Kidney tubule cell (primary cell): ENCODE measurements around the gene CDIPT.
"Not testable (repeated sequence)": the region's sequence is repeated elsewhere in the genome, so short reads cannot be mapped to it uniquely, and the experiment has no call there.

Experiments
- DNase-seq: peaks from one replicate; pipeline ENCODE4 v3.0.0-alpha.2; 2018; ENCODE audit warnings: low spot score

The CDIPT gene

GRCh38 chr16:29862884-29863668, at the start of gene CDIPT:
Gene CDIPT, minus strand, starts transcription at chr16:29863226. Its CDS starts 369 bp downstream, at chr16:29862857.
- DNase-seq, result peak; percentile 96

GRCh38 chr16:29912087-29912486, 49.1 kb upstream of the CDIPT start:
- no peak for DNase-seq

- DNase-seq, result no peak
These were observed 48.6 kb upstream of the CDIPT start for GRCh38 chr16:29911676-29912010.

- no peak for DNase-seq
These were observed 48.0 kb upstream of the CDIPT start for GRCh38 chr16:29910819-29911675.

GRCh38 chr16:29909851-29910250, 46.8 kb upstream of the CDIPT start:
- DNase-seq, result not testable (repeated sequence)

- peak; percentile 28 for DNase-seq
These were observed 46.4 kb upstream of the CDIPT start for GRCh38 chr16:29909391-29909790.

- DNase-seq, result no peak
These were observed 45.7 kb upstream of the CDIPT start for GRCh38 chr16:29908719-29909220.

GRCh38 chr16:29907973-29908372, 44.9 kb upstream of the CDIPT start:
- no peak for DNase-seq

GRCh38 chr16:29906520-29907244, 43.7 kb upstream of the CDIPT start:
- DNase-seq, result no peak

- no peak for DNase-seq
These were observed 42.6 kb upstream of the CDIPT start for GRCh38 chr16:29905668-29906067.

GRCh38 chr16:29904947-29905346, 41.9 kb upstream of the CDIPT start:
- DNase-seq, result no peak

GRCh38 chr16:29903590-29903989, 40.6 kb upstream of the CDIPT start:
- no peak for DNase-seq

- DNase-seq, result no peak
These were observed 38.5 kb upstream of the CDIPT start for GRCh38 chr16:29901607-29901945.

GRCh38 chr16:29900888-29901606, 38.0 kb upstream of the CDIPT start:
- no peak for DNase-seq

GRCh38 chr16:29900102-29900887, 37.3 kb upstream of the CDIPT start, which contains the start of gene ASPHD1:
Gene ASPHD1, plus strand, starts transcription at chr16:29900488. Its CDS starts 484 bp downstream, at chr16:29900972.
- peak; percentile 96 for DNase-seq

- peak; percentile 94 for DNase-seq
These were observed 36.6 kb upstream of the CDIPT start, which contains the start of gene SEZ6L2 for GRCh38 chr16:29899516-29900101. Gene SEZ6L2, minus strand, starts transcription at chr16:29899550. Its CDS starts 531 bp downstream, at chr16:29899019.

- no peak for DNase-seq
These were observed 35.9 kb upstream of the CDIPT start for GRCh38 chr16:29898804-29899515.

- DNase-seq, result no peak
These were observed 35.2 kb upstream of the CDIPT start for GRCh38 chr16:29898135-29898803.

- DNase-seq, result no peak
These were observed 34.3 kb upstream of the CDIPT start for GRCh38 chr16:29897333-29897732.
